Sigmoid colon (tissue), 7 donors: ENCODE results near the gene CRY2. TPM values are rescaled to one million over a fixed set of nuclear protein-coding genes. Genes with fewer than 3 reads are reported as not detected.
A peak's percentile ranks its signal among the peaks of the same experiment; 100 is the strongest.

ENCODE experiments used
- DNase-seq: peaks from one replicate; pipeline ENCODE4 v3.0.0-alpha.2; 2019
- H3K27ac ChIP-seq, 4 donors: fragments of 200-600 bp; sonication (generic); one replicate each; pipeline ENCODE4 v1.5.1; 2016 to 2019; ENCODE audit warnings: mild to moderate bottlenecking in 1 of 4
- H3K27me3 ChIP-seq, 3 donors: fragments of 200-600 bp; sonication (generic); one replicate each; pipeline ENCODE4 v1.5.1; 2019; ENCODE audit warnings: mild to moderate bottlenecking in 1 of 3
- H3K36me3 ChIP-seq, 4 donors: fragments of 200-600 bp; sonication (generic); one replicate each; pipeline ENCODE4 v1.5.1; 2016 to 2019
- H3K4me1 ChIP-seq, 4 donors: fragments of 200-600 bp; sonication (generic); one replicate each; pipeline ENCODE4 v1.5.1; 2017 to 2019
- H3K4me3 ChIP-seq, 4 donors: fragments of 200-600 bp; sonication (generic); one replicate each; pipeline ENCODE4 v1.5.1; 2017 to 2019; ENCODE audit warnings: mild to moderate bottlenecking in 2 of 4, moderate library complexity in 1 of 4
- H3K9me3 ChIP-seq, 4 donors: fragments of 200-600 bp in 3 of 4; sonication (generic) in 3 of 4; one replicate each; pipeline versions ENCODE4 v1.5.1 to v1.6.1; 2013 to 2019
- CTCF ChIP-seq, 4 experiments: fragments of 450-650 bp in 3 of 4; fragments of 200-600 bp in 1 of 4; IDR thresholded peaks; one replicate each; pipeline ENCODE4 v1.5.1; 2016 to 2019; ENCODE audit warnings: antibody characterized with exemption in 4 of 4, mild to moderate bottlenecking in 3 of 4, moderate library complexity in 2 of 4
- EP300 ChIP-seq, 4 donors: sonication (generic); formaldehyde crosslinking; IDR thresholded peaks; one replicate each; pipeline ENCODE4 v1.6.1; 2017; ENCODE audit warnings: antibody characterized with exemption in 4 of 4
- POLR2A ChIP-seq, 2 donors: fragments of 450-650 bp; IDR thresholded peaks; one replicate each; pipeline ENCODE4 v1.6.1; 2016; ENCODE audit warnings: antibody characterized with exemption in 2 of 2, mild to moderate bottlenecking in 2 of 2, moderate library complexity in 2 of 2
- POLR2AphosphoS5 ChIP-seq, 4 donors: sonication (generic); formaldehyde crosslinking; IDR thresholded peaks; one replicate each; pipeline ENCODE4 v1.6.1; 2017; ENCODE audit warnings: antibody characterized with exemption in 4 of 4
- WGBS, 2 donors: extraction: QIAGEN DNeasy Blood & Tissue Kit; methylation state at CpG; one replicate each; pipeline ENCODE4 v1.1.7; 2013; 5-methylcytosine and 5-hydroxymethylcytosine counted together
- intact Hi-C: fragments of 100-400 bp; cut with DNase I; formaldehyde crosslinking; loops from one replicate; pipeline ENCODE4 v1.15.1; 2023
- polyA plus RNA-seq, 3 donors: library from polyadenylated mRNA; stranded (reverse); fragments of 200-250 nt; gene quantifications; one replicate each; pipeline ENCODE4 v1.2.3, GENCODE V29; 2013
- total RNA-seq, 4 donors: library from RNA; depleted of rRNA; stranded (reverse); fragments of >200 nt; gene quantifications; one replicate each; pipeline ENCODE4 v1.1.0, GENCODE V29; 2016
- donor health status: healthy with polysubstance abuse.
- donor health status: Bipolar disorder and iron deficiency.
- donor health status: healthy.

CRY2 gene
- total and polyA plus RNA-seq, 7 donors: 5.3 to 49.3 (median 27.5) TPM

- Histone ChIP-seq H3K27ac (no peak overlapping the region), H3K36me3 (no peaks in the 10 kb centered on the region), H3K4me1 (peaks cover 0 to 17% (median 15%) of the 10 kb centered on the region in 4 donors), H3K27me3 (peaks cover 0 to 7% (median 5%) of the 10 kb centered on the region in 3 donors), H3K4me3 (no peak overlapping the region), H3K9me3 (no peaks in the 10 kb centered on the region)
- WGBS, 2 donors: 87 to 89% methylated on average over 8 of the region's 8 CpGs
- intact Hi-C loops: no loop called here
- TF ChIP-seq CTCF (IDR thresholded peaks at IDR 0.05) (no peak), EP300 (IDR thresholded peaks at IDR 0.05) (no peak), POLR2AphosphoS5 (IDR thresholded peaks at IDR 0.05) (no peak), POLR2A (IDR thresholded peaks at IDR 0.05) (no peak)
- DNase-seq: no peak
Observed at GRCh38 chr11:45895553-45896259, 48.4 kb downstream of the CRY2 start.

- peaks cover 0 to 25% (median 22%) of the 10 kb centered on the region in 4 donors for H3K4me1 ChIP-seq
- H3K27ac ChIP-seq: no peak overlapping the region
- H3K36me3 ChIP-seq: no peaks in the 10 kb centered on the region
- no peaks in the 10 kb centered on the region for H3K9me3 ChIP-seq
- no peak overlapping the region for H3K4me3 ChIP-seq
- H3K27me3 ChIP-seq: peaks cover 0 to 7% (median 5%) of the 10 kb centered on the region in 3 donors
- 19 to 38% methylated on average over 19 of the region's 19 CpGs for WGBS, 2 donors
- no peak for DNase-seq
- intact Hi-C loops: no loop called here
- TF ChIP-seq EP300 (IDR thresholded peaks at IDR 0.05) (no peak), CTCF (IDR thresholded peaks at IDR 0.05) (no peak), POLR2A (IDR thresholded peaks at IDR 0.05) (no peak), POLR2AphosphoS5 (IDR thresholded peaks at IDR 0.05) (no peak)
Observed at GRCh38 chr11:45896422-45896984, 49.2 kb downstream of the CRY2 start.

GRCh38 chr11:45897556-45897955 lies 50.3 kb downstream of the CRY2 start:
- Histone ChIP-seq H3K4me3 (no peak overlapping the region), H3K9me3 (no peaks in the 10 kb centered on the region), H3K4me1 (peaks cover 0 to 26% (median 22%) of the 10 kb centered on the region in 4 donors), H3K27ac (no peak overlapping the region), H3K27me3 (peaks cover 0 to 7% (median 5%) of the 10 kb centered on the region in 3 donors), H3K36me3 (no peaks in the 10 kb centered on the region)
- 88 to 90% methylated on average over 6 of the region's 6 CpGs for WGBS, 2 donors
- no peak for DNase-seq
- intact Hi-C loops: no loop called here
- TF ChIP-seq CTCF (IDR thresholded peaks at IDR 0.05) (no peak), POLR2AphosphoS5 (IDR thresholded peaks at IDR 0.05) (no peak), EP300 (IDR thresholded peaks at IDR 0.05) (no peak), POLR2A (IDR thresholded peaks at IDR 0.05) (no peak)

GRCh38 chr11:45899086-45899447 lies 51.8 kb downstream of the CRY2 start:
- Histone ChIP-seq H3K9me3 (no peaks in the 10 kb centered on the region), H3K27me3 (peaks cover 0 to 7% (median 5%) of the 10 kb centered on the region in 3 donors), H3K4me3 (peak overlapping the region in 3 of 4 donors; percentile 56 to 64 (median 60)), H3K4me1 (peaks cover 0 to 26% (median 22%) of the 10 kb centered on the region in 4 donors), H3K27ac (peak overlapping the region in 3 of 4 donors; percentile 63 to 70 (median 67)), H3K36me3 (peaks cover 0 to 14% (median 0%) of the 10 kb centered on the region in 4 donors)
- 8 to 18% methylated on average over 3 of the region's 3 CpGs for WGBS, 2 donors
- no peak for TF ChIP-seq POLR2AphosphoS5 (IDR thresholded peaks at IDR 0.05)
- TF ChIP-seq POLR2A (IDR thresholded peaks at IDR 0.05): no peak
- TF ChIP-seq EP300 (IDR thresholded peaks at IDR 0.05): no peak
- no peak for TF ChIP-seq CTCF (IDR thresholded peaks at IDR 0.05)
- intact Hi-C loops: no loop called here
- DNase-seq: no peak
